HG02943 (cell line): ENCODE data around the gene KATNBL1.
A peak's percentile ranks its signal among the peaks of the same experiment; 100 is the strongest.

ENCODE experiments used
- ATAC-seq: cut with Tn5 transposase; IDR thresholded peaks from one replicate; pipeline ENCODE4 v1.9.1; 2021; ENCODE audit warnings: mild to moderate bottlenecking, low read depth, moderate library complexity; ENCODE audit not compliant: unreplicated experiment

KATNBL1 gene

GRCh38 chr15:34209421-34210282, at the start of gene KATNBL1:
Gene KATNBL1 (minus strand): TSS chr15:34210096. CDS start chr15:34163676, 46,420 bp downstream.
- peak; percentile 95 for ATAC-seq

GRCh38 chr15:34259566-34259965, 49.7 kb upstream of the KATNBL1 start:
- no peak for ATAC-seq

- ATAC-seq, result no peak
Observed at GRCh38 chr15:34258151-34258550, 48.3 kb upstream of the KATNBL1 start.

GRCh38 chr15:34252545-34252944, 42.6 kb upstream of the KATNBL1 start:
- ATAC-seq, result no peak

- no peak for ATAC-seq
Observed at GRCh38 chr15:34248190-34248589, 38.3 kb upstream of the KATNBL1 start.

GRCh38 chr15:34246276-34246976, 36.5 kb upstream of the KATNBL1 start:
- ATAC-seq, result no peak

- no peak for ATAC-seq
Observed at GRCh38 chr15:34243226-34243625, 33.3 kb upstream of the KATNBL1 start.

GRCh38 chr15:34242331-34242710, 32.4 kb upstream of the KATNBL1 start:
- ATAC-seq, result no peak

- ATAC-seq, result no peak
Observed at GRCh38 chr15:34241376-34242330, 31.8 kb upstream of the KATNBL1 start.

- ATAC-seq, result no peak
Observed at GRCh38 chr15:34240537-34240936, 30.6 kb upstream of the KATNBL1 start.

GRCh38 chr15:34239151-34239808, 29.4 kb upstream of the KATNBL1 start:
- ATAC-seq, result no peak

- no peak for ATAC-seq
Observed at GRCh38 chr15:34233614-34234013, 23.7 kb upstream of the KATNBL1 start.

GRCh38 chr15:34223904-34224596, 14.2 kb upstream of the KATNBL1 start:
- no peak for ATAC-seq

GRCh38 chr15:34217587-34218225, 7.8 kb upstream of the KATNBL1 start:
- no peak for ATAC-seq

- ATAC-seq, result no peak
Observed at GRCh38 chr15:34216527-34217270, 6.8 kb upstream of the KATNBL1 start.

GRCh38 chr15:34214135-34214534, 4.2 kb upstream of the KATNBL1 start:
- ATAC-seq, result no peak

GRCh38 chr15:34213690-34214089, 3.8 kb upstream of the KATNBL1 start:
- ATAC-seq, result no peak

GRCh38 chr15:34206011-34206410, 3.9 kb downstream of the KATNBL1 start:
- ATAC-seq, result no peak
